SU-DHL-6 (cell line): ENCODE results near the gene KRTAP1-4.

ENCODE experiments used
- H2AFZ ChIP-seq: fragments of 200-600 bp; sonication (generic); 2 replicates; pipeline ENCODE4 v1.6.1; 2014; ENCODE audit warnings: low read depth, mild to moderate bottlenecking, moderate library complexity, mixed read lengths, antibody characterized with exemption, low read length; ENCODE audit not compliant: severe bottlenecking
- H3F3A ChIP-seq: fragments of 200-600 bp; shearing (Covaris generic); 2 replicates; pipeline ENCODE4 v1.6.0; 2016; ENCODE audit warnings: antibody characterized with exemption, mild to moderate bottlenecking; ENCODE audit not compliant: insufficient read depth
- H3K27ac ChIP-seq: fragments of 200-600 bp; sonication (generic); 2 replicates; pipeline ENCODE4 v1.5.1; 2016; ENCODE audit warnings: low read depth, mild to moderate bottlenecking, low read length, moderate library complexity, mixed read lengths
- H3K27me3 ChIP-seq: fragments of 200-600 bp; sonication (generic), shearing (Covaris generic); 2 replicates; pipeline ENCODE4 v1.6.0; 2014; ENCODE audit warnings: mild to moderate bottlenecking, low read length
- H3K36me3 ChIP-seq: fragments of 200-600 bp; sonication (generic); 2 replicates; pipeline ENCODE4 v1.6.1; 2014; ENCODE audit warnings: mild to moderate bottlenecking, low read length, mixed read lengths
- H3K4me2 ChIP-seq: fragments of 300-600, 200-600 bp; shearing (Covaris generic), sonication (generic); 2 replicates; pipeline ENCODE4 v1.6.0; 2014; ENCODE audit warnings: low read length, low read depth, mild to moderate bottlenecking; ENCODE audit not compliant: poor library complexity, severe bottlenecking
- H3K4me3 ChIP-seq: fragments of 200-600 bp; sonication (generic); 2 replicates; pipeline ENCODE4 v1.5.1; 2014; ENCODE audit warnings: antibody characterized with exemption, low read length, mild to moderate bottlenecking, mixed read lengths; ENCODE audit not compliant: insufficient read depth, poor library complexity, severe bottlenecking
- H3K79me2 ChIP-seq: fragments of 200-600 bp; sonication (generic); 2 replicates; pipeline ENCODE4 v1.6.1; 2014; ENCODE audit warnings: mild to moderate bottlenecking, low read length, moderate library complexity; ENCODE audit not compliant: insufficient read depth
- H3K9ac ChIP-seq: fragments of 200-600 bp; sonication (generic); 2 replicates; pipeline ENCODE4 v1.7.0; 2014; ENCODE audit warnings: mild to moderate bottlenecking, low read length
- H3K9me2 ChIP-seq: fragments of 200-600 bp; sonication (generic); replicated peaks from 2 replicates; pipeline ENCODE4 v1.6.1; 2014; ENCODE audit warnings: low read length; ENCODE audit not compliant: insufficient read depth
- H3K9me3 ChIP-seq: fragments of 200-600 bp; sonication (generic); 2 replicates; pipeline ENCODE4 v1.6.1; 2014; ENCODE audit warnings: low read length, mixed read lengths; ENCODE audit not compliant: insufficient read depth
- H4K20me1 ChIP-seq: fragments of 200-600 bp; sonication (generic); 2 replicates; pipeline ENCODE4 v1.6.1; 2014; ENCODE audit warnings: low read depth, mild to moderate bottlenecking, antibody characterized with exemption, low read length, moderate library complexity, mixed read lengths
- EZH2phosphoT487 ChIP-seq: fragments of 200-600 bp; sonication (generic), shearing (Covaris generic); conservative IDR thresholded peaks from 2 replicates; pipeline ENCODE4 v1.6.1; 2018; ENCODE audit warnings: mild to moderate bottlenecking, antibody characterized with exemption, low read length, moderate library complexity, mixed read lengths
- TF ChIP-seq, protein P1 (sequence below): fragments of 200-600 bp; sonication (generic); IDR thresholded peaks from one replicate; pipeline ENCODE4 v1.5.1; 2017; ENCODE audit warnings: antibody characterized with exemption, mild to moderate bottlenecking, low read length, moderate library complexity; ENCODE audit not compliant: insufficient read depth, poor library complexity, severe bottlenecking

KRTAP1-4 gene

DNA sequence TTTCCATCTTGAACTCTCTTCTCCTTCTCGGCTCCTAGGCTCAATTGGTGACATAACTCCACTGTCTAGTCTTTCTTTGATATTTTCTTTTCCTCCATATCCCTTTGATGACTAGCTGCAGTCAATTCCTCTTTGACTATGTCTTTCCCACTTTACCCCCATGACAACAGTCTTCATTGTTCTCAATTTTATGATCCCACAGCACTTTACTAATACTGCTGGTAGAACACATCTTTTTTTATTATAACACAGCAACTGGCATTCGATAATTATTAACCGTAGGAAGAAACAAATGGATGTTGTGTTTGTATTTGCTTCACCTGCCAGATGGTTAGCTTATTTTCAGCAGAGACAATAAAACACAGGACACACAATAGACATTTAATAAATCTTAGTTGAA is 37.3 kb downstream of the KRTAP1-4 start:
- no peak overlapping the region for H3K4me2 ChIP-seq
- no peaks in the 10 kb centered on the region for H3K79me2 ChIP-seq
- H3K27ac ChIP-seq: no peak overlapping the region
- H3K27me3 ChIP-seq: no peaks in the 10 kb centered on the region
- H3K9ac ChIP-seq: no peak overlapping the region
- H3K4me3 ChIP-seq: no peak overlapping the region
- TF ChIP-seq, protein P1, sequence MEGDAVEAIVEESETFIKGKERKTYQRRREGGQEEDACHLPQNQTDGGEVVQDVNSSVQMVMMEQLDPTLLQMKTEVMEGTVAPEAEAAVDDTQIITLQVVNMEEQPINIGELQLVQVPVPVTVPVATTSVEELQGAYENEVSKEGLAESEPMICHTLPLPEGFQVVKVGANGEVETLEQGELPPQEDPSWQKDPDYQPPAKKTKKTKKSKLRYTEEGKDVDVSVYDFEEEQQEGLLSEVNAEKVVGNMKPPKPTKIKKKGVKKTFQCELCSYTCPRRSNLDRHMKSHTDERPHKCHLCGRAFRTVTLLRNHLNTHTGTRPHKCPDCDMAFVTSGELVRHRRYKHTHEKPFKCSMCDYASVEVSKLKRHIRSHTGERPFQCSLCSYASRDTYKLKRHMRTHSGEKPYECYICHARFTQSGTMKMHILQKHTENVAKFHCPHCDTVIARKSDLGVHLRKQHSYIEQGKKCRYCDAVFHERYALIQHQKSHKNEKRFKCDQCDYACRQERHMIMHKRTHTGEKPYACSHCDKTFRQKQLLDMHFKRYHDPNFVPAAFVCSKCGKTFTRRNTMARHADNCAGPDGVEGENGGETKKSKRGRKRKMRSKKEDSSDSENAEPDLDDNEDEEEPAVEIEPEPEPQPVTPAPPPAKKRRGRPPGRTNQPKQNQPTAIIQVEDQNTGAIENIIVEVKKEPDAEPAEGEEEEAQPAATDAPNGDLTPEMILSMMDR: no peak
- TF ChIP-seq EZH2phosphoT487: no peak
- no peaks in the 10 kb centered on the region for H4K20me1 ChIP-seq
- no peak overlapping the region for H2AFZ ChIP-seq
- no peaks in the 10 kb centered on the region for H3K9me2 ChIP-seq
- H3K9me3 ChIP-seq: no peaks in the 10 kb centered on the region
- no peaks in the 10 kb centered on the region for H3F3A ChIP-seq
- H3K36me3 ChIP-seq: no peaks in the 10 kb centered on the region

DNA sequence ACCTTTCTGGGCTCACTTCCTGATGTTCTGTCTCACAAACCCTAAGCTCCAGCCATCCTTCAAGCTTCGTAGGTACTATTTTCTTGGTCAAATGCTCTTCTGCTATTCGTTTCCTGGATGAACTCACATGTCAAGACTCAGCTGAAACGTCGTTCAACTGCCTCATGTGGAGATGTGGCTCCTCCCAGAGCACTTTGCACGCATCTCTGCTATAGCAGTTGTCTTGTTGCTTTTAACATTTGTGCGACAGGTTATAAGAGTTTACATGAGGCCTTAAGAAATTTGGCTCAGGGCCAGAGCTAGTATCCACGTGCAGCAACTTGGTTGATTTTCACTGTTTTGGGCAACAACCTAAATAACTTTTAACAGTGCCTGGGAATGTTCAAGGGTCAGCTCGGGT is 43.1 kb downstream of the KRTAP1-4 start:
- H3F3A ChIP-seq: no peaks in the 10 kb centered on the region
- no peaks in the 10 kb centered on the region for H4K20me1 ChIP-seq
- no peak overlapping the region for H3K4me2 ChIP-seq
- H3K9me3 ChIP-seq: no peaks in the 10 kb centered on the region
- no peaks in the 10 kb centered on the region for H3K9me2 ChIP-seq
- H2AFZ ChIP-seq: no peak overlapping the region
- no peaks in the 10 kb centered on the region for H3K79me2 ChIP-seq
- H3K27ac ChIP-seq: no peak overlapping the region
- no peak overlapping the region for H3K4me3 ChIP-seq
- H3K36me3 ChIP-seq: no peaks in the 10 kb centered on the region
- H3K27me3 ChIP-seq: no peaks in the 10 kb centered on the region
- no peak for TF ChIP-seq EZH2phosphoT487
- TF ChIP-seq, protein P1: no peak
- no peak overlapping the region for H3K9ac ChIP-seq

DNA sequence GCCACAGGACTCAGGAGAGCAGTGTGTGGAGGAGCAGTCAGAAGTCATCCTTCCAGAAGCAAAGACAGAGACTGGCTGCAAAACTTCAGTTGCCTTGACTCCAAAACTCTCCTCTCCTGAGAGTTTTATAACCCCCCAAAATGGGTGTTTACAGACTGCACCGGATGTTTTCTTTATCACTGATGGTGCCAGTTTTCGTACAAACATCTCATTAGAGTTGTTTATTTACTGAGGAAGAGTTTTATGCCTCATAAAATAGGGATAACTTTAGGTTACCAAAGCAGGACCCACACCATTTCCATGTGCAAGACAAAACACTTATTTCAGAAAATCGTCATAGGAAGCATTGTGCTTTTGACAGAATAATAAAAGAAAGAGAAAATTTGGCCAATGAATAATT is 45.8 kb downstream of the KRTAP1-4 start, which contains the start of gene KRT40:
TSS of gene KRT40 (minus strand) at position 101 of the 400 bp plus-strand sequence. CDS start at position 48, 53 bp downstream.
- no peak within 1 kb of the TSS for H3K4me2 ChIP-seq
- no peaks in the 10 kb centered on the region for H4K20me1 ChIP-seq
- H3K79me2 ChIP-seq: no peaks in the 10 kb centered on the region
- no peaks in the 10 kb centered on the region for H3K27me3 ChIP-seq
- H3K9me2 ChIP-seq: no peaks in the 10 kb centered on the region
- no peak within 1 kb of the TSS for H3K9ac ChIP-seq
- H3K9me3 ChIP-seq: no peaks in the 10 kb centered on the region
- no peaks in the 10 kb centered on the region for H3K36me3 ChIP-seq
- H3K4me3 ChIP-seq: no peak within 1 kb of the TSS
- H3K27ac ChIP-seq: no peak within 1 kb of the TSS
- H3F3A ChIP-seq: no peaks in the 10 kb centered on the region
- no peak for TF ChIP-seq EZH2phosphoT487
- TF ChIP-seq, protein P1: no peak
- no peak within 1 kb of the TSS for H2AFZ ChIP-seq

DNA sequence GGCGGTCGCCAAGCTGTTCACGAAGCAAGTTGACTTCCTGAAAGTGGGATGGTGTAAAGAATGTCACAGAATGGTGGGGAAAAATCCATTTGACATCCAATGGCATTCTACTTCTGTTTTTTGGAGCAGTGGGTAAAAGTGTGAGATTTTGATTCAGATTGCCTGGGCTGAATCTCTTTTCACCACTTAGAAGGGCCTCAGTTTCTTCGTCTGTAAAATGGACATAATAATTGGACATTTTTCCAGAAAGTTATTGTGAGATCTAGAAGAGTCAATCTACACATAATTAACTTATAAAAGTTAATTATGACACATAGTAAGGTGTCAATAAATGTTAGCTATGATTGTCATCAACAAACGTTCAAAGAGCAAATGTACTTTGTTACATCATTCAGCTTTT is 48.9 kb downstream of the KRTAP1-4 start:
- no peaks in the 10 kb centered on the region for H4K20me1 ChIP-seq
- H3K36me3 ChIP-seq: no peaks in the 10 kb centered on the region
- H3K9ac ChIP-seq: no peak overlapping the region
- H3K4me3 ChIP-seq: no peak overlapping the region
- H3K4me2 ChIP-seq: no peak overlapping the region
- H3K27me3 ChIP-seq: no peaks in the 10 kb centered on the region
- no peaks in the 10 kb centered on the region for H3K79me2 ChIP-seq
- no peak overlapping the region for H3K27ac ChIP-seq
- no peak overlapping the region for H2AFZ ChIP-seq
- H3K9me3 ChIP-seq: no peaks in the 10 kb centered on the region
- no peaks in the 10 kb centered on the region for H3K9me2 ChIP-seq
- no peaks in the 10 kb centered on the region for H3F3A ChIP-seq
- TF ChIP-seq, protein P1: no peak
- no peak for TF ChIP-seq EZH2phosphoT487
